Measurements from ENCODE around the gene C20orf173.

- TF ChIP-seq, protein P1, sequence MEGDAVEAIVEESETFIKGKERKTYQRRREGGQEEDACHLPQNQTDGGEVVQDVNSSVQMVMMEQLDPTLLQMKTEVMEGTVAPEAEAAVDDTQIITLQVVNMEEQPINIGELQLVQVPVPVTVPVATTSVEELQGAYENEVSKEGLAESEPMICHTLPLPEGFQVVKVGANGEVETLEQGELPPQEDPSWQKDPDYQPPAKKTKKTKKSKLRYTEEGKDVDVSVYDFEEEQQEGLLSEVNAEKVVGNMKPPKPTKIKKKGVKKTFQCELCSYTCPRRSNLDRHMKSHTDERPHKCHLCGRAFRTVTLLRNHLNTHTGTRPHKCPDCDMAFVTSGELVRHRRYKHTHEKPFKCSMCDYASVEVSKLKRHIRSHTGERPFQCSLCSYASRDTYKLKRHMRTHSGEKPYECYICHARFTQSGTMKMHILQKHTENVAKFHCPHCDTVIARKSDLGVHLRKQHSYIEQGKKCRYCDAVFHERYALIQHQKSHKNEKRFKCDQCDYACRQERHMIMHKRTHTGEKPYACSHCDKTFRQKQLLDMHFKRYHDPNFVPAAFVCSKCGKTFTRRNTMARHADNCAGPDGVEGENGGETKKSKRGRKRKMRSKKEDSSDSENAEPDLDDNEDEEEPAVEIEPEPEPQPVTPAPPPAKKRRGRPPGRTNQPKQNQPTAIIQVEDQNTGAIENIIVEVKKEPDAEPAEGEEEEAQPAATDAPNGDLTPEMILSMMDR (IDR thresholded peaks at IDR 0.05): no peak
- TF ChIP-seq POLR2AphosphoS5 (IDR thresholded peaks at IDR 0.05): no peak
Observed at GRCh38 chr20:35515949-35516645, 13.4 kb downstream of the C20orf173 start.

Data from breast epithelium (tissue), 3 donors.